GM21367 (cell line): ENCODE data around the gene RND2.

Source experiments
- ATAC-seq: cut with Tn5 transposase; IDR thresholded peaks from one replicate; pipeline ENCODE4 v1.9.1; 2021; ENCODE audit not compliant: unreplicated experiment

Gene RND2

GRCh38 chr17:43069368-43069898 lies 44.4 kb downstream of the RND2 start:
- no peak for ATAC-seq

DNA sequence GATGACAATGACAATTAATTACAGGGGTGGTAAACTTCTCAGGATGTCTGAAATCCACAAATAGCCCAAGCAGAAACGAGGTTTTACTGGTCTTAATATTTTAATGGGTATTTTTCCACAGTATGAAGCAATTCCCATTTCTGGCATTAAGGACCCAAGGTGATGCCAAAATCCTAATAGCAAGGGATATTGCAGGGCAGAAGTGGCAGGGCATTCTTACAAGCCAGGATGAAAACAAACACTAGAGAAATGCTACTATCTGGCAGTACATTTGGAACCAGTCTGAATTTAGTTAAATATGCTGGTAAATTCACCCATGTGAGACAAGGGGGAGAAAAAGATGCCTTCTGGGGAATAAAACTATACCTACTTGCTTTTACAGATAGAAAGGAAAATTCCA lies 45.2 kb downstream of the RND2 start:
- no peak for ATAC-seq

- ATAC-seq, result no peak
Measured at GRCh38 chr17:43070872-43071271, 45.8 kb downstream of the RND2 start.

DNA sequence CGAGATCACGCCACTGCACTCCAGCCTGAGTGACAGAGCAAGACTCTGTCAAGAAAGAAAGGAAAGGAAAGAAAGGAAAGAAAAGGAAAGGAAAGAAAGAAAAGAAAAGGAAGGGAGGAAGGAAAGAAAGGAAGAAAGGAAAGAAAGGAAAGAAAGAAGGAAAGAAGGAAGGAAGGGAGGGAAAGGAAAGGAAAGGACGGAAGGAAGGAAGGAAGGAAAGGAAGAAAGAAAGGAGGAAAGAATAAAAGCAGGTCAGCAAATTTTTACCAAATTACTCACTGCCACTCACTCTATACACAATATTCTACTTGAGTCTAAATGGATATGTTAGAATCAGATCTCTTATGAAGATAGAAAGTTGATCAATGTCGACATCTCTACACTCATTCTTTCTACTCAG lies 49.8 kb downstream of the RND2 start:
- no peak for ATAC-seq

DNA sequence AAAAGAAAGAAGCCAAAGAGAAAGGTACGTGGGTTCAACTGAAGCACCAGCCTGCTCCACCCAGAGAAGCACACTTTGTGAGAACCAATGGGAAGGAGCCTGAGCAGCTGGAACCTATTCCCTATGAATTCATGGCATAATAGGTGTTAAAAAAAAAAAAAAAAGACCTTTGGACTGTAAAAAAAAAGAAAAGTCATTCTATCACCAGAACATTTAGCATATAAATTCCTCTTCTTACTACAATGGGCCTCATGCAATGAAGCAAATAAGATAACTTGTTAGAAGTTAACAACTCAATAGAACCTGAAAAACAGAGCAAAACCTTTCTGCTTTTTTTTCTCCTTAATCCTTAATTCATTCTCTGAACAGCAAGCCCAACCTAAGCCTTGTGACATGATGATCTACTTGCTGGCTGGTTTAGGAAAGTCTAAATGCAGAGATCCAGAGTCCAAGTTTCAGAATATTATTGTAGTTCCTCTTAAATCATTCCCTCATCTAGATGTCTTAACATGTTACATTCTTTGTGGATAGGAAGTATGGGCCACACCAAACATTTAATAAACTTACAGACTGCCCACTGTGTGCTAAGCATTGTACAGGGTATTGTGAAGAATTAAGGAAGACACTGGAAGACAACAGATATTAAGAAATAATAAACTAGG lies 54.7 kb downstream of the RND2 start:
- ATAC-seq, result no peak
